ENCODE data around the gene SEMA3D. TPM values are rescaled to one million over a fixed set of nuclear protein-coding genes. Genes with fewer than 3 reads are reported as not detected.
A peak's percentile ranks its signal among the peaks of the same experiment; 100 is the strongest.

The SEMA3D gene
- total and polyA plus RNA-seq, 2 of the 4 experiments (the other 2 are of a cell fraction) = 2.9 to 13.6 TPM

- no peak overlapping the region for H2BK20ac ChIP-seq (ENCODE audit: low read depth, low read length)
- 100% methylated on average over 1 of the region's 1 CpG; no CpG with 5 or more reads in 1 of the 2 experiments for WGBS, 2 experiments (ENCODE audit: extremely low coverage in 2 of 2, insufficient read length in 1 of 2)
- no peaks in the 10 kb centered on the region for H3K27me3 ChIP-seq (ENCODE audit: control insufficient read depth, insufficient read depth, low read length)
- H2AK5ac ChIP-seq (ENCODE audit: low read depth, low read length) = no peak overlapping the region; the same call in 1 of the 2 replicates
- H3K14ac ChIP-seq (replicated peaks; ENCODE audit: low read depth, low read length) = 0 out of 2 replicates have a peak overlapping the region, but pooled peaks have one; percentile 37
- no peak overlapping the region for H2AFZ ChIP-seq (replicated peaks; ENCODE audit: low read length, poor library complexity)
- H3K18ac ChIP-seq (ENCODE audit: low read depth, low read length) = no peak overlapping the region
- H3K56ac ChIP-seq (ENCODE audit: extremely low read depth, insufficient read depth, low read length) = no peak overlapping the region
- BruUV-seq (replicated peaks) = no TSS peak
- H3K4me1 ChIP-seq (ENCODE audit: control insufficient read depth, insufficient read depth, low read length) = no peaks in the 10 kb centered on the region
- H4K5ac ChIP-seq (ENCODE audit: low read depth, low read length) = no peak overlapping the region
- no peak overlapping the region for H3K4me3 ChIP-seq (ENCODE audit: insufficient read depth, low read depth, low read length)
- no peak overlapping the region for H3K4me2 ChIP-seq (ENCODE audit: low read depth, low read length)
- ATAC-seq (ENCODE audit: low read depth) = no peak
- in situ Hi-C loops (cut with MboI; ENCODE audit: low sequenced_read_pairs) = no loop called here
- no peak overlapping the region for H2BK5ac ChIP-seq (ENCODE audit: low read depth, low read length, poor library complexity, severe bottlenecking)
- H3K9me3 ChIP-seq (ENCODE audit: control insufficient read depth, insufficient read depth, low read length) = no peaks in the 10 kb centered on the region
- DNase-seq = no peak
- POLR2A ChIA-PET (ENCODE audit: unreplicated experiment) = no interaction called here
- H3K27ac ChIP-seq (ENCODE audit: insufficient read depth, low read length) = no peak overlapping the region
- no peaks in the 10 kb centered on the region for H3K36me3 ChIP-seq (ENCODE audit: control insufficient read depth, insufficient read depth, low read length)
- TF ChIP-seq RAD21 (IDR thresholded peaks at IDR 0.05; ENCODE audit: low read length) (no peak), MAFK (IDR thresholded peaks at IDR 0.05; ENCODE audit: low read depth, low read length) (no peak), SMC3 (IDR thresholded peaks at IDR 0.05; ENCODE audit: low read depth, low read length) (no peak), RFX5 (IDR thresholded peaks at IDR 0.05; ENCODE audit: low read depth, low read length) (no peak), CEBPB (IDR thresholded peaks at IDR 0.05; ENCODE audit: low read depth, low read length) (no peak), POLR2A (IDR thresholded peaks at IDR 0.05; ENCODE audit: low read depth, low read length) (no peak), MXI1 (IDR thresholded peaks at IDR 0.05; ENCODE audit: borderline replicate concordance, low read depth, low read length) (no peak), ELK1 (IDR thresholded peaks at IDR 0.05; ENCODE audit: borderline replicate concordance, low read depth, low read length) (no peak), BHLHE40 (IDR thresholded peaks at IDR 0.05; ENCODE audit: low read depth, low read length) (no peak), RCOR1 (IDR thresholded peaks at IDR 0.05; ENCODE audit: insufficient replicate concordance, low read length) (no peak), NFE2L2 (IDR thresholded peaks at IDR 0.05; ENCODE audit: low read depth, low read length) (no peak), MAZ (IDR thresholded peaks at IDR 0.05; ENCODE audit: borderline replicate concordance, low read depth, low read length) (no peak)
- CTCF ChIA-PET = no interaction called here
- no peaks in the 10 kb centered on the region for H3K9me1 ChIP-seq (ENCODE audit: insufficient read depth, low read length)
- H3K79me1 ChIP-seq (ENCODE audit: low read depth in 1 of 2, low read length in 2 of 2) = no peaks in the 10 kb centered on the region
- no peak overlapping the region for H3K4ac ChIP-seq (ENCODE audit: low read depth, low read length)
- H3K23ac ChIP-seq (ENCODE audit: low read depth, low read length) = 0 out of 2 replicates have a peak overlapping the region, but pooled peaks have one; percentile 14
- intact Hi-C loops (cut with micrococcal nuclease) = no loop called here
- H4K20me1 ChIP-seq (ENCODE audit: insufficient read depth, low read length) = no peaks in the 10 kb centered on the region
- H3K9ac ChIP-seq (ENCODE audit: low read depth, low read length) = no peak overlapping the region
- no peak overlapping the region for H4K91ac ChIP-seq (ENCODE audit: insufficient read depth, low read depth, low read length)
- no peak overlapping the region for H4K8ac ChIP-seq (ENCODE audit: low read depth in 2 of 2, low read length in 2 of 2)
- H2BK15ac ChIP-seq (ENCODE audit: low read depth, low read length) = 0 out of 3 replicates have a peak overlapping the region, but pooled peaks have one; percentile 0
- no peak overlapping the region for H2BK120ac ChIP-seq (ENCODE audit: low read depth, low read length)
- H2AK9ac ChIP-seq (replicated peaks; ENCODE audit: low read depth, low read length, poor library complexity) = no peak overlapping the region
- dilution Hi-C loops (cut with HindIII; ENCODE audit: low sequenced_read_pairs, unreplicated experiment) = no loop called here
These were observed 33.1 kb downstream of the SEMA3D start for GRCh38 chr7:85153715-85154114.
